K562 (cell line): ENCODE measurements around the gene MIDN. TPM values are rescaled to one million over a fixed set of nuclear protein-coding genes. Genes with fewer than 3 reads are reported as not detected.
A peak's percentile ranks its signal among the peaks of the same experiment; 100 is the strongest.

Source experiments
- C11orf30 ChIP-seq: fragments of 450-650 bp; IDR thresholded peaks from 2 replicates; pipeline ENCODE4 v1.6.1; 2016; ENCODE audit warnings: low read depth, mild to moderate bottlenecking
- CCAR2 ChIP-seq: fragments of 200-400 bp; formaldehyde crosslinking; IDR thresholded peaks from 2 replicates; pipeline ENCODE4 v1.6.1; 2017; ENCODE audit warnings: mild to moderate bottlenecking, low read depth, low read length
- EHMT2 ChIP-seq: fragments of 450-650 bp; IDR thresholded peaks from 2 replicates; pipeline ENCODE4 v1.6.1; 2018; ENCODE audit warnings: antibody characterized with exemption
- GATAD2A ChIP-seq: fragments of 450-650 bp; IDR thresholded peaks from 2 replicates; pipeline ENCODE4 v1.6.1; 2017
- HMG20B ChIP-seq: fragments of 250-450 bp; sonication (Bioruptor Pico); IDR thresholded peaks from 2 replicates; pipeline ENCODE4 v1.5.0; 2021; ENCODE audit warnings: mild to moderate bottlenecking
- HNRNPUL1 ChIP-seq: fragments of 200-400 bp; formaldehyde crosslinking; IDR thresholded peaks from 2 replicates; pipeline ENCODE4 v1.6.1; 2017; ENCODE audit warnings: low read length
- MBD2 ChIP-seq: sonication (generic); IDR thresholded peaks from 2 replicates; pipeline ENCODE4 v1.6.1; 2016; ENCODE audit warnings: low read depth, borderline replicate concordance
- MECOM ChIP-seq: fragments of 250-450 bp; sonication (Bioruptor Pico); IDR thresholded peaks from 2 replicates; pipeline ENCODE4 v1.8.0; 2022; ENCODE audit warnings: inconsistent platforms
- POLR2G ChIP-seq: fragments of 200-400 bp; formaldehyde crosslinking; IDR thresholded peaks from 2 replicates; pipeline ENCODE4 v1.6.1; 2017; ENCODE audit warnings: low read depth, mild to moderate bottlenecking, antibody characterized with exemption, low read length, moderate library complexity
- RFX7 ChIP-seq: fragments of 250-450 bp; sonication (Bioruptor Pico); IDR thresholded peaks from 2 replicates; pipeline ENCODE4 v1.5.1; 2021; ENCODE audit warnings: mild to moderate bottlenecking
- SAP30 ChIP-seq: fragments of 200-600 bp; sonication (generic); IDR thresholded peaks from 2 replicates; pipeline ENCODE4 v1.6.1; 2012; ENCODE audit warnings: borderline replicate concordance, low read depth, mild to moderate bottlenecking, moderate library complexity, low read length, control low read depth, inconsistent platforms; ENCODE audit not compliant: insufficient read depth, poor library complexity, severe bottlenecking
- TCF15 ChIP-seq: fragments of 250-450 bp; sonication (Bioruptor Pico); IDR thresholded peaks from 2 replicates; pipeline ENCODE4 v1.8.0; 2022; ENCODE audit warnings: moderate library complexity, mild to moderate bottlenecking, inconsistent platforms
- UBTF ChIP-seq, 2 experiments: IDR thresholded peaks; 2 replicates each; pipeline ENCODE4 v1.6.1; 2012; ENCODE audit warnings: improper control_type of control experiment in 2 of 2, low read depth in 2 of 2, low read length in 2 of 2, borderline replicate concordance in 1 of 2
- ZMIZ1 ChIP-seq, 2 experiments: fragments of 150-350 bp in 1 of 2; IDR thresholded peaks; 2 replicates each; pipeline ENCODE4 v1.6.1; 2012 to 2016; ENCODE audit warnings: low read depth in 2 of 2, low read length in 2 of 2, mild to moderate bottlenecking in 1 of 2, moderate library complexity in 1 of 2
- ZNF175 ChIP-seq: fragments of 200-800 bp; sonication (Bioruptor generic); IDR thresholded peaks from 2 replicates; pipeline ENCODE4 v1.6.1; 2016; ENCODE audit warnings: low read depth, mild to moderate bottlenecking, missing genetic modification characterization, missing compliant biosample characterization
- ZNF24 ChIP-seq: fragments of 450-650 bp; IDR thresholded peaks from 2 replicates; pipeline ENCODE4 v1.6.1; 2016
- ZNF316 ChIP-seq: fragments of 450-650 bp; IDR thresholded peaks from 2 replicates; pipeline ENCODE4 v1.6.1; 2016
- ZNF561 ChIP-seq: fragments of 450-650 bp; formaldehyde crosslinking; conservative IDR thresholded peaks from 2 replicates; pipeline ENCODE4 v1.4.0; 2020; ENCODE audit warnings: mild to moderate bottlenecking, moderate library complexity
- ZNF584 ChIP-seq: fragments of 200-800 bp; sonication (Bioruptor generic); IDR thresholded peaks from 2 replicates; pipeline ENCODE4 v1.6.1; 2016; ENCODE audit warnings: low read depth, mild to moderate bottlenecking, missing genetic modification characterization, missing compliant biosample characterization
- ZNF586 ChIP-seq: fragments of 450-650 bp; formaldehyde crosslinking; conservative IDR thresholded peaks from 2 replicates; pipeline ENCODE4 v1.4.0; 2020; ENCODE audit warnings: mild to moderate bottlenecking, moderate library complexity
- polyA plus RNA-seq, 8 experiments: library from polyadenylated mRNA; depleted of rRNA in 4 of 8; stranded (reverse) in 5 of 8; unstranded in 3 of 8; fragments of >200 nt; fragmentation: Nextera tagmentation in 2 of 8; fragmentation: Illumina TruSeq in 1 of 8; extraction: Ambion mirVana in 2 of 8; extraction: Trizol in 1 of 8; gene quantifications; 2 replicates each; pipeline versions ENCODE4 v1.2.1 to v1.2.3, GENCODE V29; 2011 to 2014; ENCODE audit warnings: inconsistent platforms in 1 of 8, missing spikeins in 1 of 8
- total RNA-seq, 7 experiments: library from RNA; depleted of rRNA in 6 of 7; stranded (reverse); fragments of >200 nt in 6 of 7; fragmentation: Illumina TruSeq in 2 of 7; extraction: Trizol in 2 of 7; gene quantifications; 2 replicates each; pipeline versions ENCODE4 v1.2.1 to v1.2.3, GENCODE V29; 2011 to 2021; ENCODE audit warnings: low replicate concordance in 1 of 7
- TF ChIP-seq, protein P1 (sequence below): fragments of 450-650 bp; conservative IDR thresholded peaks from 2 replicates; pipeline ENCODE4 v1.6.1; 2016; ENCODE audit warnings: missing genetic modification characterization, low read depth, mild to moderate bottlenecking, control low read depth, missing compliant biosample characterization

MIDN gene
- total and polyA plus RNA-seq, 9 of the 15 experiments (the other 6 are each of a cell fraction or from before 2014, with no cell fraction given): 0.17 to 120 (median 10.1) TPM

DNA sequence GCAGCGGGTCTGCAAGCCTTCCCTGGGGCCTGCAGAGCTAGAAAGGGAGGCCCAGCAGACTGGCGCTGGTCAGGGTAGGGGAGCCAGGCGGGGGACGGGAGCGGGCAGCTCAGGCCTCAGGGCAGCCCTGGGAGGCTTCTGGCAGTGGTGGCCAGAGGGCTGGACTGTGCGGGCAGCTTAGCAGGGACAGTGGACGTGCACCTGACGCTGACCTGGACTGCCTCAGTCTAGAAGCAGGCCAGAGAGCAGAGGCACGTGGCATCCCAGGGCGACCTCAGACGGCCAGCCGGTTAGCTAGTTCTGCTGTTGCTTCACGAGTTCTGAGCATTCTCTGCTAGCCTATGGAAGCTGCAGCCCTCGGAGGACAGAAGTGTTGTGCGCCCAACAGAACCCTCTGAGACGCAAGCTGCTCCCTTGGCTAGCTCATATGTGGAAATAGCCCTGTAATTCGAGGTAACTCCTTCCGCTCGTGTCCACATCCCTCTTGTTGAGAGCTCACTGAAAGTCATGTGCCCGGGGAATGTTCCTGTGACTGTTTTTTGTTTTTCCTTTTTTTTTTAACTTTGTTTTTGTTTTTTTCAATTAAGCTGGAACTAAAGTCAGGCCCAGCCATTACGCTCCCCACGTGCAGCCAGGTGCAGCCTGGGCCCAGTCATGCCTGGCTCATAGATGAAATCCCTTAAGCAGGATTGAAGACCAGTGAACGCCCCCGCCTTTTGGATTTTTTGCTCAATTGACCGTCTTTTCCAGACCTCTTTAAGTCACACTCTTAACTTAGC, 25.1 kb downstream of the MIDN start (continued):
- no peak for TF ChIP-seq ZMIZ1 (IDR thresholded peaks at IDR 0.05; ENCODE audit: low read depth in 2 of 2, low read length in 2 of 2)
- no peak for TF ChIP-seq HNRNPUL1
- TF ChIP-seq, protein P1, sequence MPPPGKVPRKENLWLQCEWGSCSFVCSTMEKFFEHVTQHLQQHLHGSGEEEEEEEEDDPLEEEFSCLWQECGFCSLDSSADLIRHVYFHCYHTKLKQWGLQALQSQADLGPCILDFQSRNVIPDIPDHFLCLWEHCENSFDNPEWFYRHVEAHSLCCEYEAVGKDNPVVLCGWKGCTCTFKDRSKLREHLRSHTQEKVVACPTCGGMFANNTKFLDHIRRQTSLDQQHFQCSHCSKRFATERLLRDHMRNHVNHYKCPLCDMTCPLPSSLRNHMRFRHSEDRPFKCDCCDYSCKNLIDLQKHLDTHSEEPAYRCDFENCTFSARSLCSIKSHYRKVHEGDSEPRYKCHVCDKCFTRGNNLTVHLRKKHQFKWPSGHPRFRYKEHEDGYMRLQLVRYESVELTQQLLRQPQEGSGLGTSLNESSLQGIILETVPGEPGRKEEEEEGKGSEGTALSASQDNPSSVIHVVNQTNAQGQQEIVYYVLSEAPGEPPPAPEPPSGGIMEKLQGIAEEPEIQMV: no peak
- 0 out of 2 replicates have a peak, but pooled peaks have one; percentile 13 for TF ChIP-seq ZNF175
- no peak for TF ChIP-seq RFX7 (CRISPR knock-in tag)
- no peak for TF ChIP-seq MECOM (CRISPR knock-in tag)
- TF ChIP-seq MBD2: no peak
- no peak for TF ChIP-seq TCF15 (CRISPR knock-in tag)
- TF ChIP-seq ZNF586: no peak
- TF ChIP-seq GATAD2A: no peak
- TF ChIP-seq C11orf30: no peak
- peak; percentile 74 for TF ChIP-seq POLR2G
- no peak for TF ChIP-seq ZNF24
- TF ChIP-seq ZNF561 (CRISPR knock-in tag): no peak
- no peak for TF ChIP-seq UBTF (IDR thresholded peaks at IDR 0.05; ENCODE audit: borderline replicate concordance in 1 of 2, low read depth in 2 of 2, low read length in 2 of 2)
- no peak for TF ChIP-seq HMG20B (CRISPR knock-in tag)
- TF ChIP-seq SAP30: no peak
- no peak for TF ChIP-seq CCAR2
- no peak for TF ChIP-seq ZNF316
- no peak for TF ChIP-seq EHMT2
- TF ChIP-seq ZNF584: no peak
